B cell (primary cell): Measurements from ENCODE around the gene DLGAP4. TPM values are rescaled to one million over a fixed set of nuclear protein-coding genes. Genes with fewer than 3 reads are reported as not detected.

Experiments used
- ATAC-seq: fragments of 200-7000 bp; cut with Tn5 transposase; one replicate; pipeline ENCODE4 v1.10.0; 2021; ENCODE audit warnings: low read depth, mild to moderate bottlenecking, moderate number of reproducible peaks, moderate library complexity
- CTCF ChIA-PET: fragments of 350-600 bp; sonication (Branson Sonifier 250); formaldehyde crosslinking; loops from one replicate; lab custom pipeline; 2021; ENCODE audit warnings: antibody characterized with exemption, inconsistent platforms; lab: Charles Lee
- POLR2A ChIA-PET: fragments of 350-600 bp; sonication (Branson Sonifier 250); formaldehyde crosslinking; loops from one replicate; lab custom pipeline; 2021; ENCODE audit warnings: antibody characterized with exemption; lab: Charles Lee
- DNase-seq: peaks from one replicate; pipeline ENCODE4 v3.0.0; 2013
- H2AFZ ChIP-seq: 2 replicates; pipeline ENCODE4 v1.6.1; 2012; ENCODE audit warnings: mild to moderate bottlenecking, low read depth, low read length; ENCODE audit not compliant: insufficient read depth, poor library complexity, severe bottlenecking
- H3K27ac ChIP-seq, 2 donors: 1 replicate in 1 of 2; 2 replicates in 1 of 2; pipeline ENCODE4 v1.5.1; 2012 to 2013; ENCODE audit warnings: low read length in 2 of 2, mild to moderate bottlenecking in 2 of 2, moderate library complexity in 1 of 2
- H3K27me3 ChIP-seq, 4 experiments: fragments of 200-600 bp in 1 of 4; sonication (generic) in 1 of 4; replicated peaks in 1 of 4; 1 replicate in 2 of 4; 2 replicates in 2 of 4; pipeline versions ENCODE4 v1.6.1 to v1.7.0; 2013 to 2016; ENCODE audit warnings: low read length in 3 of 4, mild to moderate bottlenecking in 2 of 4, mixed read lengths in 1 of 4, moderate library complexity in 1 of 4; ENCODE audit not compliant: insufficient read depth in 4 of 4, control insufficient read depth in 3 of 4; ENCODE audit errors: control extremely low read depth in 1 of 4
- H3K36me3 ChIP-seq, 2 experiments: replicated peaks in 1 of 2; 1 replicate in 1 of 2; 2 replicates in 1 of 2; pipeline versions ENCODE4 v1.6.1 to v1.7.1; 2013; ENCODE audit warnings: low read length in 1 of 2; ENCODE audit not compliant: insufficient read depth in 2 of 2, control insufficient read depth in 1 of 2; ENCODE audit errors: control extremely low read depth in 1 of 2, extremely low read depth in 1 of 2
- H3K4me1 ChIP-seq, 2 donors: fragments of 200-600 bp in 1 of 2; sonication (generic) in 1 of 2; 1 replicate in 1 of 2; 2 replicates in 1 of 2; pipeline versions ENCODE4 v1.5.1 to v1.6.1; 2013 to 2017; ENCODE audit warnings: low read length in 2 of 2; ENCODE audit not compliant: control insufficient read depth in 2 of 2, insufficient read depth in 2 of 2
- H3K4me2 ChIP-seq: replicated peaks from 2 replicates; pipeline ENCODE3; 2012; ENCODE audit warnings: mild to moderate bottlenecking, low read depth, low read length; ENCODE audit not compliant: poor library complexity, severe bottlenecking
- H3K4me3 ChIP-seq, 5 experiments: fragments of 200-600 bp in 1 of 5; sonication (generic) in 1 of 5; 1 replicate in 3 of 5; 2 replicates in 2 of 5; pipeline versions ENCODE4 v1.5.1 to v1.7.0; 2011 to 2016; ENCODE audit warnings: low read length in 4 of 5, mild to moderate bottlenecking in 4 of 5, low read depth in 2 of 5, control low read depth in 1 of 5, moderate library complexity in 1 of 5; ENCODE audit not compliant: insufficient read depth in 1 of 5; ENCODE audit errors: control extremely low read depth in 1 of 5, extremely low read depth in 1 of 5
- H3K79me2 ChIP-seq: fragments of 200-600 bp; sonication (generic); one replicate; pipeline ENCODE4 v1.6.0; 2016; ENCODE audit warnings: low read length; ENCODE audit not compliant: control insufficient read depth, insufficient read depth
- H3K9ac ChIP-seq: fragments of 200-600 bp; sonication (generic); 2 replicates; pipeline ENCODE4 v1.6.1; 2017; ENCODE audit warnings: mild to moderate bottlenecking, low read length, moderate library complexity
- H3K9me3 ChIP-seq, 3 donors: one replicate each; pipeline versions ENCODE4 v1.6.1 to v1.7.1; 2013; ENCODE audit warnings: low read length in 2 of 3; ENCODE audit not compliant: control insufficient read depth in 2 of 3, insufficient read depth in 1 of 3; ENCODE audit errors: control extremely low read depth in 1 of 3
- H4K20me1 ChIP-seq: 2 replicates; pipeline ENCODE4 v1.6.0; 2012; ENCODE audit warnings: mild to moderate bottlenecking, low read length; ENCODE audit not compliant: insufficient read depth, control insufficient read depth, poor library complexity, severe bottlenecking
- H3K27ac Mint-ChIP-seq: one replicate; pipeline ENCODE4 v1.8.0; 2021; ENCODE audit warnings: mixed read lengths
- H3K27me3 Mint-ChIP-seq: one replicate; pipeline ENCODE4 v1.8.0; 2021; ENCODE audit warnings: mixed read lengths
- H3K4me1 Mint-ChIP-seq: one replicate; pipeline ENCODE4 v1.8.0; 2021; ENCODE audit warnings: mixed read lengths
- H3K4me3 Mint-ChIP-seq: one replicate; pipeline ENCODE4 v1.8.0; 2021; ENCODE audit warnings: mixed read lengths
- H3K9me3 Mint-ChIP-seq: one replicate; pipeline ENCODE4 v1.8.0; 2022; ENCODE audit warnings: mixed read lengths; ENCODE audit not compliant: insufficient read depth
- CTCF ChIP-seq: fragments of 200-600 bp; IDR thresholded peaks from one replicate; pipeline ENCODE4 v1.8.0; 2022; ENCODE audit warnings: antibody characterized with exemption, mild to moderate bottlenecking
- EZH2 ChIP-seq: IDR thresholded peaks from 2 replicates; pipeline ENCODE4 v1.6.1; 2012; ENCODE audit warnings: borderline replicate concordance, low read depth, mild to moderate bottlenecking, moderate library complexity, low read length; ENCODE audit not compliant: insufficient read depth, poor library complexity, severe bottlenecking
- WGBS: methylation state at CpG from one replicate; pipeline ENCODE4 v1.1.5; 2013; ENCODE audit warnings: missing lambda C conversion rate; ENCODE audit not compliant: insufficient coverage; 5-methylcytosine and 5-hydroxymethylcytosine counted together
- intact Hi-C: fragments of 100-400 bp; cut with micrococcal nuclease; formaldehyde crosslinking; loops from one replicate; pipeline ENCODE4 v1.10.0; 2022
- polyA plus RNA-seq: library from polyadenylated mRNA; depleted of rRNA; stranded (reverse); fragments of >200 nt; gene quantifications from 2 replicates; pipeline ENCODE4 v1.2.3, GENCODE V29; 2012
- total RNA-seq, 2 donors: library from RNA; stranded (reverse); fragments of 120-200 nt in 1 of 2; gene quantifications; 1 replicate in 1 of 2; 2 replicates in 1 of 2; pipeline versions ENCODE4 v1.2.3 to v1.2.4, GENCODE V29; 2013 to 2022

DLGAP4 gene
- total and polyA plus RNA-seq, 2 donors (not counting 1 experiment from before 2014, with no cell fraction given) = 68.8 to 87.8 TPM

DNA sequence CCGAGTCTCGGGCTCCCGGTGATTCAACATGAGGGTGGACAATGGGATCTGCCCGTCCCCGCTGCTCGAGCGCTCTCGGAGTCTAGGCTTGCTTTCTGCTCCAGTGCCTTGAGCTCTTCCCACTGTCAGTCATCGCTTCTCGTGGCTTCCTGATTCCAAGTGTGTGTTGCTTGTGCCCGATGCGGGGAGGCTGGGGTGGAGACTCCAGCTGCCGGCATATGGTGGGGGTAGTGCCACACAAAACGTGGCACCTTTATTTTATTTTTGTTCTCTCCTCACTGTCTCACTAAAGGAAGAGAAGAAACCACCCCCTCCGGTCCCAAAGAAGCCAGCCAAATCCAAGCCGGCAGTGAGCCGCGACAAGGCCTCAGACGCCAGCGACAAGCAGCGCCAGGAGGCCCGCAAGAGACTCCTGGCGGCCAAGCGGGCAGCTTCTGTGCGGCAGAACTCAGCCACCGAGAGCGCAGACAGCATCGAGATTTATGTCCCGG, 220.4 kb downstream of the DLGAP4 start:
- Histone ChIP-seq H3K4me2 (no peak overlapping the region), H3K4me3 (no peak overlapping the region), H3K36me3 (peaks cover 2 to 34% of the 10 kb centered on the region in 2 experiments), H2AFZ (no peak overlapping the region), H3K9me3 (no peaks in the 10 kb centered on the region), H3K27me3 (no peaks in the 10 kb centered on the region), H4K20me1 (no peaks in the 10 kb centered on the region), H3K79me2 (peaks cover 4% of the 10 kb centered on the region), H3K4me1 (peaks cover 14 to 15% of the 10 kb centered on the region in 2 donors), H3K9ac (no peak overlapping the region), H3K27ac (no peak overlapping the region)
- Mint-ChIP-seq H3K9me3 (no peaks in the 10 kb centered on the region), H3K4me1 (peaks cover 12% of the 10 kb centered on the region), H3K27ac (no peak overlapping the region), H3K4me3 (no peak overlapping the region), H3K27me3 (no peaks in the 10 kb centered on the region)
- DNase-seq (no peak), ATAC-seq (no peak)
- WGBS = 97% methylated on average over 26 of the region's 29 CpGs
- ChIA-PET POLR2A (no interaction called here), CTCF (no interaction called here)
- TF ChIP-seq EZH2 (no peak), CTCF (no peak)
- intact Hi-C loops = no loop called here

- H3K4me3 Mint-ChIP-seq = no peak overlapping the region
- ATAC-seq (no peak), DNase-seq (no peak)
- Histone ChIP-seq H3K9ac (no peak overlapping the region), H3K79me2 (peaks cover 4% of the 10 kb centered on the region), H3K36me3 (peaks cover 2 to 34% of the 10 kb centered on the region in 2 experiments), H3K4me1 (peaks cover 14 to 15% of the 10 kb centered on the region in 2 donors), H3K4me2 (no peak overlapping the region), H3K9me3 (no peaks in the 10 kb centered on the region), H2AFZ (no peak overlapping the region), H4K20me1 (no peaks in the 10 kb centered on the region), H3K27me3 (no peaks in the 10 kb centered on the region), H3K4me3 (no peak overlapping the region), H3K27ac (no peak overlapping the region)
- ChIA-PET POLR2A (no interaction called here), CTCF (no interaction called here)
- 100% methylated on average over 6 of the region's 32 CpGs for WGBS
- no peaks in the 10 kb centered on the region for H3K27me3 Mint-ChIP-seq
- no peak overlapping the region for H3K27ac Mint-ChIP-seq
- H3K4me1 Mint-ChIP-seq = peaks cover 9% of the 10 kb centered on the region
- TF ChIP-seq EZH2 (no peak), CTCF (no peak)
- intact Hi-C loops = no loop called here
- H3K9me3 Mint-ChIP-seq = no peaks in the 10 kb centered on the region
Observed at GRCh38 chr20:36527331-36528125, 221.4 kb downstream of the DLGAP4 start.
